ENCODE data around the gene SYK.

The SYK gene

GRCh38 chr9:90909225-90909624, 107.6 kb downstream of the SYK start:
- TF ChIP-seq MYC (IDR thresholded peaks at IDR 0.05; ENCODE audit: low read depth, low read length), result no peak
- TF ChIP-seq POLR2A (IDR thresholded peaks at IDR 0.05; ENCODE audit: extremely low read depth, insufficient read length), result no peak
- TF ChIP-seq MAX (IDR thresholded peaks at IDR 0.05; ENCODE audit: low read depth, low read length), result no peak
- no peak for TF ChIP-seq CTCF (IDR thresholded peaks at IDR 0.05; ENCODE audit: low read depth, low read length)
- DNase-seq (ENCODE audit: low read depth), result no peak

GRCh38 chr9:90909747-90910283, 108.2 kb downstream of the SYK start:
- DNase-seq (ENCODE audit: low read depth), result no peak
- TF ChIP-seq MYC (IDR thresholded peaks at IDR 0.05; ENCODE audit: low read depth, low read length), result no peak
- TF ChIP-seq CTCF (IDR thresholded peaks at IDR 0.05; ENCODE audit: low read depth, low read length), result no peak
- TF ChIP-seq POLR2A (IDR thresholded peaks at IDR 0.05; ENCODE audit: extremely low read depth, insufficient read length), result no peak
- TF ChIP-seq MAX (IDR thresholded peaks at IDR 0.05; ENCODE audit: low read depth, low read length), result no peak
- H3K4me3 ChIP-seq (ENCODE audit: low read depth, low read length), result no peak overlapping the region

More at GRCh38 chr9:90909225-90909624, 107.6 kb downstream of the SYK start:
- no peak overlapping the region for H3K4me3 ChIP-seq (ENCODE audit: low read depth, low read length)

GRCh38 chr9:90914196-90914595, 112.6 kb downstream of the SYK start:
- no peak overlapping the region for H3K4me3 ChIP-seq (ENCODE audit: low read depth, low read length)

GRCh38 chr9:90914868-90915483, 113.4 kb downstream of the SYK start:
- H3K4me3 ChIP-seq (ENCODE audit: low read depth, low read length), result no peak overlapping the region
- peak; percentile 79 for DNase-seq (ENCODE audit: low read depth)
- TF ChIP-seq MAX (IDR thresholded peaks at IDR 0.05; ENCODE audit: low read depth, low read length), result no peak
- TF ChIP-seq CTCF (IDR thresholded peaks at IDR 0.05; ENCODE audit: low read depth, low read length), result peak; percentile 70

More at GRCh38 chr9:90914196-90914595, 112.6 kb downstream of the SYK start:
- DNase-seq (ENCODE audit: low read depth), result no peak
- TF ChIP-seq MYC (IDR thresholded peaks at IDR 0.05; ENCODE audit: low read depth, low read length), result no peak
- TF ChIP-seq MAX (IDR thresholded peaks at IDR 0.05; ENCODE audit: low read depth, low read length), result no peak
- TF ChIP-seq CTCF (IDR thresholded peaks at IDR 0.05; ENCODE audit: low read depth, low read length), result no peak
- TF ChIP-seq POLR2A (IDR thresholded peaks at IDR 0.05; ENCODE audit: extremely low read depth, insufficient read length), result no peak

GRCh38 chr9:90915693-90916092, 114.1 kb downstream of the SYK start:
- TF ChIP-seq CTCF (IDR thresholded peaks at IDR 0.05; ENCODE audit: low read depth, low read length) (peak; percentile 28), POLR2A (IDR thresholded peaks at IDR 0.05; ENCODE audit: extremely low read depth, insufficient read length) (no peak)
- DNase-seq (ENCODE audit: low read depth), result peak; percentile 45
- no peak overlapping the region for H3K4me3 ChIP-seq (ENCODE audit: low read depth, low read length)

Data from NB4 (cell line).